ENCODE measurements around the gene TSPAN5. TPM values are rescaled to one million over a fixed set of nuclear protein-coding genes. Genes with fewer than 3 reads are reported as not detected.
A peak's percentile ranks its signal among the peaks of the same experiment; 100 is the strongest.

The TSPAN5 gene
- total and polyA plus RNA-seq, 2 of the 4 experiments (the other 2 are of a cell fraction), result 64.8 to 79.6 TPM

DNA sequence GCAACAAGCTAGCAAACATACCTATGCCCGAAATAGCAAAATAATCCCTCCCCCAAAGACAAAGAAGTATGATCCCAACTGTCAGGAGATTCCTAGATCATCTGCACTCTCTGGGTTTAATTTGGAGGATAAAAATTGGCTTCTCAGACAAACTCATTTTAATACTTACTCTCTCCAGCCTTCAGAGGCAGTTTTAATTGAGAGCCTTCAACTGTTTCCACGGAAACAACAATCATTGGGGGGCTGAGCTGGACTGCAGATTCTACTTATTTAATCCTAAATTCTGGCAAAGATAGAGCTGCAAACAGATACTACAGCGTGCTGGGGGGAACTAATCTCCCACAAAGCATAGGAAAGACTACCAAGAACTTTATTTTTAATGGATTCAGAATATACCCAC, 168.2 kb downstream of the TSPAN5 start:
- Histone ChIP-seq H4K5ac (ENCODE audit: low read depth, low read length) (no peak overlapping the region), H3K4ac (ENCODE audit: low read depth, low read length) (peak overlapping the region; percentile 15; the same call in 1 of the 2 replicates), H3K56ac (ENCODE audit: extremely low read depth, insufficient read depth, low read length) (no peak overlapping the region), H3K4me1 (ENCODE audit: control insufficient read depth, insufficient read depth, low read length) (peaks cover 14% of the 10 kb centered on the region), H3K18ac (ENCODE audit: low read depth, low read length) (no peak overlapping the region), H2BK5ac (ENCODE audit: low read depth, low read length, poor library complexity, severe bottlenecking) (no peak overlapping the region), H4K8ac (ENCODE audit: low read depth in 2 of 2, low read length in 2 of 2) (no peak overlapping the region), H2AK5ac (ENCODE audit: low read depth, low read length) (no peak overlapping the region), H2AFZ (replicated peaks; ENCODE audit: low read length, poor library complexity) (no peak overlapping the region), H3K36me3 (ENCODE audit: control insufficient read depth, insufficient read depth, low read length) (peaks cover 5% of the 10 kb centered on the region), H4K91ac (ENCODE audit: insufficient read depth, low read depth, low read length) (no peak overlapping the region), H3K9me1 (ENCODE audit: insufficient read depth, low read length) (peaks cover 6% of the 10 kb centered on the region), H3K27me3 (ENCODE audit: control insufficient read depth, insufficient read depth, low read length) (no peaks in the 10 kb centered on the region), H2BK15ac (ENCODE audit: low read depth, low read length) (no peak overlapping the region), H3K23ac (ENCODE audit: low read depth, low read length) (no peak overlapping the region), H2AK9ac (replicated peaks; ENCODE audit: low read depth, low read length, poor library complexity) (no peak overlapping the region), H3K14ac (replicated peaks; ENCODE audit: low read depth, low read length) (no peak overlapping the region), H4K20me1 (ENCODE audit: insufficient read depth, low read length) (0 out of 2 replicates have a peak, but pooled peaks cover 4% of the 10 kb centered on the region), H3K27ac (ENCODE audit: insufficient read depth, low read length) (no peak overlapping the region), H3K4me2 (ENCODE audit: low read depth, low read length) (no peak overlapping the region), H3K79me1 (ENCODE audit: low read depth in 1 of 2, low read length in 2 of 2) (peaks cover 37 to 55% of the 10 kb centered on the region in 2 experiments), H3K4me3 (ENCODE audit: insufficient read depth, low read depth, low read length) (no peak overlapping the region), H3K9ac (ENCODE audit: low read depth, low read length) (no peak overlapping the region), H2BK120ac (ENCODE audit: low read depth, low read length) (peak overlapping the region; percentile 35), H2BK20ac (ENCODE audit: low read depth, low read length) (no peak overlapping the region; the same call in 1 of the 2 replicates), H3K9me3 (ENCODE audit: control insufficient read depth, insufficient read depth, low read length) (no peaks in the 10 kb centered on the region)
- POLR2A ChIA-PET (ENCODE audit: unreplicated experiment), result no interaction called here
- dilution Hi-C loops (cut with HindIII; ENCODE audit: low sequenced_read_pairs, unreplicated experiment), result no loop called here
- no peak for DNase-seq
- no peak for ATAC-seq (ENCODE audit: low read depth)
- no TSS peak for BruUV-seq (replicated peaks)
- CTCF ChIA-PET, result no interaction called here
- TF ChIP-seq ELK1 (IDR thresholded peaks at IDR 0.05; ENCODE audit: borderline replicate concordance, low read depth, low read length) (no peak), RFX5 (IDR thresholded peaks at IDR 0.05; ENCODE audit: low read depth, low read length) (no peak), CEBPB (IDR thresholded peaks at IDR 0.05; ENCODE audit: low read depth, low read length) (no peak), CHD1 (IDR thresholded peaks at IDR 0.05; ENCODE audit: low read depth, low read length) (no peak), BHLHE40 (IDR thresholded peaks at IDR 0.05; ENCODE audit: low read depth, low read length) (no peak), FOS (IDR thresholded peaks at IDR 0.05; ENCODE audit: low read depth, low read length) (no peak), MAZ (IDR thresholded peaks at IDR 0.05; ENCODE audit: borderline replicate concordance, low read depth, low read length) (no peak), USF2 (IDR thresholded peaks at IDR 0.05; ENCODE audit: low read depth, low read length) (no peak), SMC3 (IDR thresholded peaks at IDR 0.05; ENCODE audit: low read depth, low read length) (no peak), RCOR1 (IDR thresholded peaks at IDR 0.05; ENCODE audit: insufficient replicate concordance, low read length) (no peak), MAFK (IDR thresholded peaks at IDR 0.05; ENCODE audit: low read depth, low read length) (no peak), POLR2A (IDR thresholded peaks at IDR 0.05; ENCODE audit: low read depth, low read length) (no peak), RAD21 (IDR thresholded peaks at IDR 0.05; ENCODE audit: low read length) (no peak), NFE2L2 (IDR thresholded peaks at IDR 0.05; ENCODE audit: low read depth, low read length) (no peak), MXI1 (IDR thresholded peaks at IDR 0.05; ENCODE audit: borderline replicate concordance, low read depth, low read length) (no peak)
- TF ChIP-seq, protein P1, sequence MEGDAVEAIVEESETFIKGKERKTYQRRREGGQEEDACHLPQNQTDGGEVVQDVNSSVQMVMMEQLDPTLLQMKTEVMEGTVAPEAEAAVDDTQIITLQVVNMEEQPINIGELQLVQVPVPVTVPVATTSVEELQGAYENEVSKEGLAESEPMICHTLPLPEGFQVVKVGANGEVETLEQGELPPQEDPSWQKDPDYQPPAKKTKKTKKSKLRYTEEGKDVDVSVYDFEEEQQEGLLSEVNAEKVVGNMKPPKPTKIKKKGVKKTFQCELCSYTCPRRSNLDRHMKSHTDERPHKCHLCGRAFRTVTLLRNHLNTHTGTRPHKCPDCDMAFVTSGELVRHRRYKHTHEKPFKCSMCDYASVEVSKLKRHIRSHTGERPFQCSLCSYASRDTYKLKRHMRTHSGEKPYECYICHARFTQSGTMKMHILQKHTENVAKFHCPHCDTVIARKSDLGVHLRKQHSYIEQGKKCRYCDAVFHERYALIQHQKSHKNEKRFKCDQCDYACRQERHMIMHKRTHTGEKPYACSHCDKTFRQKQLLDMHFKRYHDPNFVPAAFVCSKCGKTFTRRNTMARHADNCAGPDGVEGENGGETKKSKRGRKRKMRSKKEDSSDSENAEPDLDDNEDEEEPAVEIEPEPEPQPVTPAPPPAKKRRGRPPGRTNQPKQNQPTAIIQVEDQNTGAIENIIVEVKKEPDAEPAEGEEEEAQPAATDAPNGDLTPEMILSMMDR (conservative IDR thresholded peaks at IDR 0.05; ENCODE audit: low read depth, low read length), result no peak
- in situ Hi-C loops (cut with MboI; ENCODE audit: low sequenced_read_pairs), result no loop called here
- WGBS, 2 experiments (ENCODE audit: extremely low coverage in 2 of 2, insufficient read length in 1 of 2), result 83% methylated on average over 1 of the region's 3 CpGs; no CpG with 5 or more reads in 1 of the 2 experiments
- intact Hi-C loops (cut with micrococcal nuclease), result no loop called here

Data from IMR-90 (cell line).